ENCODE data around the gene WDR75.

GRCh38 chr2:189444322-189444721 lies 3.0 kb downstream of the WDR75 start:
- no peak for TF ChIP-seq CTCF (IDR thresholded peaks at IDR 0.05)
- no peak for TF ChIP-seq POLR2AphosphoS5 (IDR thresholded peaks at IDR 0.05)
- no peak for TF ChIP-seq POLR2A (IDR thresholded peaks at IDR 0.05)

Data from prostate gland (tissue), 2 donors.